GM21737 (cell line): ENCODE results near the gene KCNT2.
"Not testable (repeated sequence)": the region's sequence is repeated elsewhere in the genome, so short reads cannot be mapped to it uniquely, and the experiment has no call there.

Experiments used
- ATAC-seq: cut with Tn5 transposase; IDR thresholded peaks from one replicate; pipeline ENCODE4 v1.9.1; 2021; ENCODE audit warnings: mild to moderate bottlenecking, moderate library complexity; ENCODE audit not compliant: unreplicated experiment

Gene KCNT2

GRCh38 chr1:196355206-196355786 lies 252.9 kb downstream of the KCNT2 start:
- ATAC-seq: no peak

- ATAC-seq: no peak
Measured at GRCh38 chr1:196344453-196344852, 263.8 kb downstream of the KCNT2 start.

- no peak for ATAC-seq
Measured at GRCh38 chr1:196324345-196324744, 283.9 kb downstream of the KCNT2 start.

- no peak for ATAC-seq
Measured at GRCh38 chr1:196323869-196324268, 284.4 kb downstream of the KCNT2 start.

GRCh38 chr1:196319301-196319700 lies 288.9 kb downstream of the KCNT2 start:
- ATAC-seq: no peak

- no peak for ATAC-seq
Measured at GRCh38 chr1:196317535-196318522, 290.4 kb downstream of the KCNT2 start.

- ATAC-seq: no peak
Measured at GRCh38 chr1:196312739-196313138, 295.5 kb downstream of the KCNT2 start.

- no peak for ATAC-seq
Measured at GRCh38 chr1:196309386-196309785, 298.9 kb downstream of the KCNT2 start.

- no peak for ATAC-seq
Measured at GRCh38 chr1:196308176-196308575, 300.1 kb downstream of the KCNT2 start.

- no peak for ATAC-seq
Measured at GRCh38 chr1:196306421-196306820, 301.8 kb downstream of the KCNT2 start.

GRCh38 chr1:196305216-196305615 lies 303.0 kb downstream of the KCNT2 start:
- ATAC-seq: no peak

- no peak for ATAC-seq
Measured at GRCh38 chr1:196302981-196303380, 305.3 kb downstream of the KCNT2 start.

- no peak for ATAC-seq
Measured at GRCh38 chr1:196302420-196302819, 305.8 kb downstream of the KCNT2 start.

- ATAC-seq: no peak
Measured at GRCh38 chr1:196295766-196296165, 312.5 kb downstream of the KCNT2 start.

GRCh38 chr1:196278816-196279215 lies 329.4 kb downstream of the KCNT2 start:
- ATAC-seq: no peak

- no peak for ATAC-seq
Measured at GRCh38 chr1:196277860-196278259, 330.4 kb downstream of the KCNT2 start.

- no peak for ATAC-seq
Measured at GRCh38 chr1:196271212-196271947, 336.9 kb downstream of the KCNT2 start.

GRCh38 chr1:196263086-196263485 lies 345.2 kb downstream of the KCNT2 start:
- ATAC-seq: not testable (repeated sequence)

GRCh38 chr1:196260270-196260669 lies 348.0 kb downstream of the KCNT2 start:
- no peak for ATAC-seq

GRCh38 chr1:196259316-196259715 lies 348.9 kb downstream of the KCNT2 start:
- ATAC-seq: no peak

- no peak for ATAC-seq
Measured at GRCh38 chr1:196255762-196256161, 352.5 kb downstream of the KCNT2 start.
